Ramos (cell line): ENCODE data around the gene KRT1.

Experiments used
- in situ Hi-C: fragments of 300-500 bp; cut with MboI; formaldehyde crosslinking; loops from one replicate; pipeline ENCODE4 v1.14.3; 2022; ENCODE audit warnings: low sequenced_read_pairs; ENCODE audit not compliant: unreplicated experiment

KRT1 gene

DNA sequence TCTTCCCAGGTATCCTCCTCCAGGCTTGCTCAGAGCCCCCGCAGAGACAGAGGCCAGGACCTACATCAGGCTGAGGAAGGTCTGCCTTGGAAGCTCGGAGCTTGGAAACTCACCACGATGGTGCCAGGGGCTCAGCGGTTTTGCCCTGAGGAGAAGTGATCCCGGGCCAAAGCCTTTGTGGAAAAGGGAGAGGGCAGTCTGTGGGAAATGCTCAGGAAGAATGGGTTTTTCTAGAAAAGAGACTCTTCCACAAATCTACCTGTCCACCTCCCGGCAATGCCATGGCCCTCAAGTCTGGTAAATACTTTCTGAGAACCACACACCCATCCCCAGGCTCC lies 36.2 kb downstream of the KRT1 start:
- in situ Hi-C loops = no loop called here

DNA sequence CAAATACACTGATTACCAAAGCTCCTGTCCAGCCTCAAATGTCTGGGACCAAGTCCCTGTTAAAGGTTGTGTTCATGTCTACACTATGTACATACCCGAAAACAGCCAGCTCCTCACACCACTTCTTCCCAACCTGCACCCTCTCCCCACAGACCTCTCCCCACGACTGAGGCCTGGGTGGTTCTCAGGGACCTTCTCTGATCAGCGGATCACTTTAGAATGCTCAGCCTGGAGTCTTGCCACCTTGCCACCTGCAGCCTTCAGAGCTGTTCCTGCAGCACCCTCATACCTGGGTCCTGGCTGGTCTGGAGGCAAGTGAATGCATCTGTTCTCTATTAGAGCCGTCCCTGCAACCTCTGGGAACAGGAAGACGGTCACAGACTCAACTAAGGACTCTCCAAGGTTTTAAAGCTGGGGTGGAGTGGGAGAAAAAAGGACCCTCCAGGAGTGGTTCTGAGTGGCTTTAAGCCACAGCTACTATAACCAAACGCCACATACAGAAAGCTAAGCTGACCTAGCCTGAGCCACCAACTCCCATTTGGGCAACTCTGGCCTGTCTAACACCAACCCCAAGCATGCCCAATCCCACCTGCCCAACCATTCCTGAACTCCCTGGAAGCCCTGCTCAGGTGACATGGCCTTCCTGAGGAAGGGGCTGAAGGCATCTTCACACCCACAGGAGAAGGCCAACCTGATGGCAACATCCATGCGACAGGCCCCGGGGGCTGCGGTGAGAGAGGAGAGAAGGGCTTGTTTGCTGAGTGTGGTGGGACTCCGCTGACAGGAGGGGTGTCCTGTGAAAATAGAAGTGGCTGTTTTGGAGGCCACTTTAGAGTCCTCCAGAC lies 36.8 kb downstream of the KRT1 start:
- in situ Hi-C loops = no loop called here

DNA sequence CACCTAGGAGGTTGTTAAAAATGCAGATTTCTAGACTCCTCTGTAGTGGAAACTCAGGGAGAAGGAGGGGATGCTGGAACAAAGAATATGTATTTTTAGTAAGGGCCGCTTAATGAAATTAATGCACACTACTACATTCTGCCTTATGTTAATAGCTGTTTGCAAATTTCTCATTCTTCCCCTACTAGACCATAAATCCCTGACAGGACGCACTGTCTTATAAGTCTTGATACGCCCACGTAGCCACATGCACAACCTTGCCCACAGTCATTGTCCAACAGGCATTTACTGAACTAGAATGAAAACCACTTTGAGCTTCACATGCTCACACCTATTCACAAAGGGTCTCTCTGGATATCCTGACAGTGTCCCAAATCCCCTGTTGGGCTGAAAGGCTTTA lies 38.7 kb downstream of the KRT1 start:
- in situ Hi-C loops = no loop called here

DNA sequence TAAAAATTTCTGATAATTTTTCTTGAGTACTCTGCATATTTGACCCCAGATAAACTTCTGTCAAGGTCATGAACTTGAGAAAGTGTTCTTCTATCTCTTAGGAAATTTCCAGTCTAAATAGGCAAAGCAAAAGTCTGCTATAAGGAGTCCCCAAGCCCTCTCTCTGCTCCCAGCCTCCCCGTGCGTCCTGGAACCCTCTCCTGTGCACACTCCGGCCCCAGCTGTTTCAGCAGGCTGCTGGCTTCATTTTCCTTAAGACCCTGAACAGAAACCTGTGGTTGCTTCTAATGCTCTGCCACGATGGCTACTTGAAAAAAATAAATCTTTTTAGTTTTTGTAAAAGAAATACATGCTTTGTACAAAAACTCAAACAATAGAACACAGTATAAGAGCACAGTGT lies 42.9 kb downstream of the KRT1 start:
- in situ Hi-C loops = no loop called here

DNA sequence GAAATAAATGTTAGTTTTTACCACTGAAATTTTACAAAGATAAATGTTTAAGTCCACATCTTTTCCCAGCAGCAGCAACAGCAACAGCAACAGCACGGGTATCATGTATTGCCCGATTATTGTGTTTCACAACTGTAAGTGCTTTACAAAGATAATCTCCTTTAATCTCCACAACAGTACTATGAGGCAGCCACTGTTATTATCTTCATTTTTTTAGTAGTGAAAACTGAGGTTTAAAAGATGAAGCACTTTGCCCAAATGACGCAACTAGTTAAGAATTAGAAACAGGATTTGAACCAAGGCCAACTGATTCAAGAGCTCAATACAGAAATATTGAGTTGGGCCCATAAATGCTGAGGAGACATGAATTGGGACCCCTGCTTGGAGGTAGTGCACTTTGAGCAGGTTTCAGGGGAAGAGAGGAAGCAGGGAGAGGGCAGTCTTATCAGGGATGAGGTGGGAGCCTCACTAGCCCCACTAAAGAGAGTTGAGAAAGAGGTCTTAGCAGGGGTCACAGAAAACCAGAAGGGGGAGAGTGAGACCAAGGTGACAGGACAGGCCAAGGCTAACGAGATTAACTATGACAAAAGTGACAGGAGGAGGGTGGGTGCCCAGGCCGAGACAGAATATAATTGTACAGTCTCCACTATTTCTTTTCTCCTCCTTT lies 43.5 kb downstream of the KRT1 start:
- in situ Hi-C loops = no loop called here

DNA sequence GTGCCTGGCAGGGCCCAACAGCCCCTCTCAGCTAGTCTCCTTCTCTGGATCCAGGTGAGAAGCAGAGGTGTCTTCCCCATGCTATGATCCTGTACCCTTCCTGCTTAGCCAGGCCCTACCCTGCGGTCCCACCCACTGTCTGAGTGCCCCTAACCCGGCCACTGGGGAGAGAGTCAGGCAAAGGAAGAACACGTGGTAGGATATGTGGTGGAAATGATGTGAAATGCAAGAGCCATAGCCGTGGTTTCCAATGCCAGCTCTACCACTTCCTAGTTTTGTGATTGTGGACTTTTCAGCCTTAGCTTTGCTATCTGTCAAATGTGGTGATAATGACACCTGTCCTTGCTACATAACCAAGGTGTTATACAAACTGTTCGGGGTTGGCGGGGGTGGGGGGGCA lies 44.0 kb downstream of the KRT1 start:
- in situ Hi-C loops = no loop called here

DNA sequence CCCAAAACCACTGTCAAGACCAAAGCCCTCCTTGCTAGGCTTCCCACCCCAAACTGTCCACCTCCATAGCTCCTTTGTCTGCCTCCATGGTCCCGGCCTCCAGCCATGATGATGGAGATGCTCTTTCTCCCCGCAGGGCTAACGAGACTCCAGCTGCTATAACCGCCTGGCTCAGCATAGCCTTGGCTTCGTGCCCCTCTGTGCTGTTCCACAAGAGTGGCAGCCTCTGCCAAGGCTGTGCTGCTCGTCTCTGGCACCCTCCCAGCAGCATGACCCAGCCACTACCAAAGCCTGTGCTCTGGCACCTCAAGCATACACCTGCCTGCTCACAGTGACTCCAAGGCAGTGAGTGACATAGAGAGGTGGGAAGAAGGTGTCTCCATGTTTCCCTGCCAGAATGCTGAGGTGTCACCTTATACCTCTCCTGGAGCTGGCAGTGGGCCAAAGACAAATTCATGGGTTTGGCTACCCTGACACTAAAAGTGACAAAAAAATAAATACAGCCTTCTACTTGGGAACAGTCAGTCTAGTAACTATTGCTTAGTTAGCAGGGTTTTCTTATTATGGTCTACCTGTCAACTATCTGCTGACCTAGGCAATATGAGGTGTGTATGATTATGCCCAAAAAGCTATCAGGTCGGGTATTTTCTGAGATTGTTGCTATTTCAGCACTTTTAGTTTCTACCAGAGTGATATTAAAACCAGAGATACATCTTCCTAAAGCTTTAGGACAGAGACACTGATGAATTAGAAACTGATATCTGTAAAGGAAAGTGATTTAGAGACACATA lies 45.7 kb downstream of the KRT1 start:
- in situ Hi-C loops = no loop called here

DNA sequence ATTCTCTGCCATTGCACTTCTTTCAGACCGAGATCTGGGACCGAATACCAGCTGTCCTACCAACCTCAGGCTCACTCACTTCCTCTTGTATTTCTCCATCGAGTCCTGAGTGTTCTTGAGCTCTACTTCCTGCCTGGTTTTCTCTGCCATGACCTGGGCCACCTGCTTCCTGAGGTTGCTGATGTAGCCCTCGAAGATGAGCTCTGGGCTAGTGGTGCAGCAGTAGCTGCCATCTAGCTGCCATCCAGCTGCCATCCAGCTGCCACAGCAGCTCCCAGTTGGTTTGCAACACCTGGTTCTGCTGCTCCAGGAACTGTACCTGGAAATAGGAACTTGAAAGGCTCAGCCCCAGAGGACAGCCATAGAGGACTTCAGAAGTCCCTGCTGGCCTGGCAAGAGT lies 46.8 kb downstream of the KRT1 start:
- in situ Hi-C loops = no loop called here

DNA sequence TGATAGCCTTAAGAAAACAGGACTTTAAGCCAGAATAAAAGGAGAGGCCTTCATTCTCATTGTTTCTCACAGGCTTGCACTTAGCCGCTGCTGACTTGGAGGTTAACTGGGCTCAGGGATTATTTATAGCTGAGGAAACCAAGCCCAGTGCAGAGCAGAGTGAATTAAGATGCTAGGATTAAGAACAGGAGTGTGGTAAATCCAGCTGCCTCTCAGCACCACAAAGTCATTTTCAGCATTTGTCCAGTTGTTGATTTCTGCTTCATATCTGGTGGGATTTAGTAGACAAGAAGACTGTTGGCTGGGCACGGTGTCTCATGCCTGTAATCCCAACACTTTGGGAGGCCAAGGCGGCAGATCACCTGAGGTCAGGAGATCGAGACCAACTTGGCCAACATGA lies 47.6 kb downstream of the KRT1 start:
- in situ Hi-C loops = no loop called here

DNA sequence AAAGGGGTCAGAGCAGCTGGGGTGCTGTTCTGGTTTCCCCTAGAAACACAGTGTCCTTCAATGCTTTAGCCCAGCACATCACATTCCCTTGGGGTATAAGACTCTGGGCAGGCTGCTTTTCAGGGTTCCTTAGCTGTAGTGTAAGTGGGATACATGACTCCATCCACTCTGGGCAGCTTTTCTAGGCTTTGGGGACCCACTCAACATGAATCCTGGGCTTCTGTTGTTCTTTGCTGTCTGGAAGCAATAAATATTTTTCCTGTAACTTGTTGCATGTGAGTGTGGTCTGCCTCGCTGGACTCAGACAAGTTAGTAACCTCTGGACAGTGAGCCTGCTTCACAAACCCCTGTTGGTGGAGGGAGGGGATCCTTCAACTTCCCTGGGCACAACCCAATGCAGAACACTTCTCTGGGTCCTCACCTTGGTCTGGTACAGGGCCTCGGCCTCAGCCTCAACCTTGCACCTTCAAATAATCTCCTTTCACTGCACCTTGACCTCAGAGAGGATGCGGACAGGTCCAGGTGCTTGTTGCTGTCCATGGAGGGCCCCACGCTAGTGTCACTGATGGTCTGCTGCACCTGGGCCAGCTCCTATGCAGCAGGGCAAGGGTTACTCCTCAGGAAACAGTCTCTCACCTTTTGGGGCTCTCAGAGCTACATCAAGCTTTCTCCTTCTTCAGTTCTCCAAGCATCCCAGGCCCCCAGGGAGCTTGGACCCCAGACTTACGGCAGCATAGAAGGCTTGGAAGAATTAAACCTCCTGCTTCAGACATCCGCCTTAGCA lies 48.3 kb downstream of the KRT1 start:
- in situ Hi-C loops = no loop called here

DNA sequence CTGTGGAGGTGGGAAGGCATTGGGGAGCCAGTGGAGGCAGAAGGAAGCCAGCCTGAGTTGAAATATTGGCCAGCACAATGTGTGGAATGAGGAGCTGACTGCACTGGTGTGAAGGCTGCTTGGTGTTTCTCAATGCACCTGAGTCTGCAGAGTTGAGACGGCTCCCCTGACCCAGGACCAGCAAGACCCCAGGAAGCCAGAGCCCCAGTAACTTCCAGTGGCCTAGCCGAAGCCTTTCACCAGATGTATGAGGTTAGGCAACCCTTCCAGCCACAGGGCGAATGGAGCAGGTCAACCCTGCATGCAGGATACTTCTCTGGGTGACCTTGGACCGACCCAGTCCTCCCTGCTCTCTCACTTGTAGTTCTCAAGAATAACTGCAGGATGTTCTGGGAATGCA lies 48.9 kb downstream of the KRT1 start:
- in situ Hi-C loops = no loop called here

DNA sequence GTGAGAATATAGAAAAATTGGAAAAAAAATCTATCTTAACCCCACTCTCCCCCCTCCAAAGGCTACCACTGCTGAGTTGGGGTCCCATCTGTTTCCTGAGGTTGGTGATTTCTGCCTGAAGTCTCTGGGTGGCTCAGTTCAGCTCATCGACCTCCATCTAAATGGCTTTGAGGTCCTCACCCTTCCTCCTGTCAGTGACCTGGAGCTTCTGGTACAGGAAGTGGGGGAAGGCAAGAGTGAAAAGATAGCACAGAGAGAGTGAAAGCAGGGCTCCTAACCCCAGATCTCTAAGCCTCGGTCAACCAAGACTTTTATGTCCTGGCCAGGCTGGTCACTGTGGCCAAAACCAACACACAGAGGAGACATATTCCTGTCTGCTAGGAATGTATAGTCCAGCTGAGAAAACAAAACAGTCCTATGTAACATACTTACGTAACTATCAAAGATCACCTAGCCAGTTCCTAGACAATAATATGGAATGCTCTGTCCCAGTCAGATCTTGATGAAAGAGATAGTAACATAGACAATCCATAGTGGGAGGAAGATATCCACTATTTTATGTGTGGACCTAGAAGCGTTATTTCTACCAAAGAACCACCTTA lies 49.5 kb downstream of the KRT1 start:
- in situ Hi-C loops = no loop called here

DNA sequence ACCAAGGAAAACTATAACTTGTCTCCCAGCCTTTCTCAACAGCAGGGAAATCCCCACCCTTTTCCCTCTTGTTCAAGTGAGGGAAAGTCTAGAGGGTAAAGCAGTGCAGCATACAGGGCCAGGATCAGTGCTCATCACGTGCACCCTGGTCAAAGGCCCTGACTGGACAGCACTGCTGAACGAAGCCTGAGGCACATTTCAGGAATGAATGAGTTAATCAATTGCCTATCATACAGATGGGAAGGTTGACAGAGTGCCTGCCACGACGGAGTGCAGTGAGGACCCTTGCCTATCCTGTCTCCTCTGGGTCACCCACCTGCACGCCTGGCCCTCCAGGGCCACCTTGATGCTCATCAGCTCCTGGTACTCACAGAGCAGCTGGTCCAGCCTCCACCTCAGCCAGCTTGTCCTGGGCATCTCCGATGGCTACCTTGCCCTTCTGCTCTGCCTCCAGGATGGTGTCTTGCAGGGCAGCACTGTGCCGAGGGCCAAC lies 50.2 kb downstream of the KRT1 start:
- in situ Hi-C loops = no loop called here

DNA sequence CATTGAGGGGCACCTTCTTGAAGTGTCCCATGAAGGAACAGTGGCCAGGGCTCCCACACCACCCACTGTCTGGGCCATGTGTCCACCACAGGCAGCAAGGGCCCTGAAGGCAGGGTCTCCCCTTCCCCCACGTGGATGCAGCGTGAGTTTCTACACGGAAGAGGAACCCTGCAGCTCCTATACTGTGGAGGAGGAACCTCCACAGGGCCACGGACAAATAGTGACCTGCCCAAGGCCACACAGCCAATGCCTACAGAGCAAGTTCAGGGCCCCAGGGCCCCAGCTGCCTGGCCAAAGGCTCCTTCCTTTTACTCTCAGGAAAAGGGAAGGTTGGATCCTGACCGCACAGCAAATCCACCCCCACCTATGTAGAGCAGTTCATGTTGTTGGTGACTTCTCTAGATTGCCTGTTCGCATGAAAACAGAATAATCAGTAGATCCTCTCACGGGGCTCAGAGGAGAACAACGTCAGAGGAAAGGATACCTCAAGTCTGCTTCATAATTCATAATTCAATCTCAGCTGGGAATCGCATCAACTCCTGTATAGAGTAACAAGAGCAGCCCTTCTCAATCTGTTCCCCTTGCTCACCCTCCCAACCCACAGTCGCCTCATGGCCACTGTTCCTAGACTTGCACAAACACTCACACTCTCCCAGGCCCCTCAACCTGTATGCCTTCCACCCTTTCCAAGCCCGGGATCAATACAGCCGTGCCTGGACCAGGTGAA lies 50.8 kb downstream of the KRT1 start:
- in situ Hi-C loops = no loop called here

DNA sequence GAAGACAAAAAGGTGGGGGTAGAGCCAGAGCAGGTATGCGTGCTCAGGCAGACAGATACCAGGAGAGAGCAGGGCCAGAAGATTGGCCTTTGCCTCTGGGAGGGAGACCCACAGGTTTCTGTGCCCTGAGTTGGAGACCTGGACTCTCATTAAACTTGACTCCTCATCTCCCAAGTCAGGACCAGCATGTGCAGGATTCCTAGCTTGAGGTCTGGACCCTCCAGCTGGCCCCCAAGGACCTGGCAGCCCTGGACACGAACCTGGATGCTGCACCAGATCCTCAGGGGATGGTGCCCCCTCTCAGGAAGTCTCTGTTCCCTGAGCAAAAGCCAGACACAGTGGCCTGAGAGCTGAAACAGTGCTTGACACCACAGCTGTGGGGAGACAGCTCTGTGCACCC lies 51.4 kb downstream of the KRT1 start:
- in situ Hi-C loops = no loop called here

DNA sequence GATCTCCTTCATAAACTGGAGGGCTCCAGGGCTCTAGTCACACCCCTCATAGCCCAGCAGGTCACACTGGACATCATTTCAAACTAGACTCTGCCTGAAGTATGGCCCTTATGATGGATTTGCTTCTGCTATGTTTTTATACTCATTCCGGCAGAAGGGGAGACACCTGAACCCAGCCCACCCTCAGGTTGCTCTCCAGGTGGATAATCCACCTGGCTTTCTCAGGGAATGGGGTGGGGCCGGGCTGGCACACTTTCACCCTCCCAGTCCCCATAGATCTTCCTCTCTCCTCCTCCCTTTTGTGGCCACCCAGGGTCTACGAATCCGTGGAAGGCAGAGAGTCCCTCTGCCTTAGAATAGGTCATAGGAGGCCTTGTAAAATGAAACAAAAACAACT lies 52.1 kb downstream of the KRT1 start:
- in situ Hi-C loops = no loop called here

DNA sequence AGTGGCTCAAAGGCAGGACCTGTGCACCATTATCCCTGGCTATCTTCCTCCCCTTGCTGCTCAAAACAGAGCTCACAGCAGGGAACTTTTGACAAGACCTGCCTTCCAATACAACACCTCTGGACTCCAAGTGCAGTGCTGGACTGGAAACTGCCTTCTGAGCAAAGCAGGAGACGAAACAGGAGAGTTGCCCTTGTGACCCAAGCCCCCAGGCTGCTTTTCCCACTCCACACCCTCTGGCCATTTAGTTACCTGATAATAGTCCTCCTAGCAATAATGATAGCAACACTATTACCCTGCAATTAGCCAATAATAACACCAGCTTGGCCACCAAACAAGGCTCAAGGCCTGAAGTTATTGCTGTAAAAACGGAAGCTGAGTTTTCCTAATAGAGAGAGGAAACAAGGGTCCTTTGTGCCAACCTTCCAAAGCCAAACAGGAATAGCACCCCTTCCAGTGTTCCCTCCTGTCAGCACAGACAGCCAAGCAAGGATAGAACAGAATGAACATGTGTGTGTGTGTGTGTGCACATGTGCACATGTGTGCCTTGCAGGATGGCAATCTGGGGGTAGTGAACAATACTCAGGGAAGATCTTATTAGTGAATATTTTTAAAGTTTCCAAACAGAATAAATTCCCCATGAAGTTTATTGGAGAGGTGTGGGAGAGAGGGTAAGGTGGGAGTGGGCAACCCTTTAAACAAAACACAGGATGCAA lies 52.7 kb downstream of the KRT1 start:
- in situ Hi-C loops = no loop called here
